Upper lobe of left lung (tissue), 6 donors: ENCODE measurements around the gene RCSD1. TPM values are rescaled to one million over a fixed set of nuclear protein-coding genes. Genes with fewer than 3 reads are reported as not detected.
A peak's percentile ranks its signal among the peaks of the same experiment; 100 is the strongest.

Experiments used
- ATAC-seq, 2 donors: fragments of 200-7000 bp; cut with Tn5 transposase; one replicate each; pipeline ENCODE4 v1.9.1; 2022; ENCODE audit warnings: mild to moderate bottlenecking in 2 of 2, moderate library complexity in 2 of 2; ENCODE audit not compliant: low FRiP score in 2 of 2
- DNase-seq, 2 donors: peaks; one replicate each; pipeline ENCODE4 v3.0.0-alpha.2; 2019 to 2020
- H3K27ac ChIP-seq, 4 donors: fragments of 200-600 bp; sonication (generic); one replicate each; pipeline ENCODE4 v1.5.1; 2016 to 2019
- H3K27me3 ChIP-seq, 4 donors: fragments of 200-600 bp; sonication (generic); one replicate each; pipeline ENCODE4 v1.5.1; 2017 to 2019
- H3K36me3 ChIP-seq, 4 donors: fragments of 200-600 bp; sonication (generic); one replicate each; pipeline ENCODE4 v1.5.1; 2016 to 2019
- H3K4me1 ChIP-seq, 4 donors: fragments of 200-600 bp; sonication (generic); one replicate each; pipeline ENCODE4 v1.5.1; 2018 to 2019
- H3K4me3 ChIP-seq, 4 donors: fragments of 200-600 bp; sonication (generic); one replicate each; pipeline ENCODE4 v1.5.1; 2017 to 2019; ENCODE audit warnings: mild to moderate bottlenecking in 2 of 4, moderate library complexity in 1 of 4
- H3K9me3 ChIP-seq, 4 donors: fragments of 200-600 bp; sonication (generic); one replicate each; pipeline ENCODE4 v1.5.1; 2018 to 2019
- EP300 ChIP-seq, 4 donors: sonication (generic); formaldehyde crosslinking; IDR thresholded peaks; one replicate each; pipeline ENCODE4 v1.5.1; 2017; ENCODE audit warnings: antibody characterized with exemption in 4 of 4, control low read depth in 2 of 4
- POLR2A ChIP-seq, 4 donors: fragments of 450-650 bp; IDR thresholded peaks; one replicate each; pipeline ENCODE4 v1.5.1; 2016 to 2017; ENCODE audit warnings: antibody characterized with exemption in 4 of 4, mild to moderate bottlenecking in 2 of 4
- POLR2AphosphoS5 ChIP-seq, 2 donors: sonication (generic); formaldehyde crosslinking; IDR thresholded peaks; one replicate each; pipeline ENCODE4 v1.5.1; 2017; ENCODE audit warnings: antibody characterized with exemption in 2 of 2
- WGBS, 2 donors: methylation state at CpG; one replicate each; pipeline ENCODE4 v1.1.5; 2017 to 2018; 5-methylcytosine and 5-hydroxymethylcytosine counted together
- total RNA-seq, 6 donors: library from RNA; depleted of rRNA in 4 of 6; stranded (reverse); fragments of >200 nt in 4 of 6; gene quantifications; one replicate each; pipeline versions ENCODE4 v1.1.0 to v1.2.1, GENCODE V29; 2016 to 2021
- TF ChIP-seq, protein P1 (sequence below), 6 experiments: fragments of 450-650 bp in 4 of 6; fragments of 200-600 bp in 2 of 6; sonication (generic) in 2 of 6; IDR thresholded peaks; one replicate each; pipeline ENCODE4 v1.5.1; 2016 to 2019; ENCODE audit warnings: antibody characterized with exemption in 6 of 6
- donor health status: DM: no; HTN: no; CAD: no; lungs with moderate emphysema.
- donor health status: DM: no; HTN: yes; CAD: no; lungs with severe emphysema.

The RCSD1 gene
- total RNA-seq, 6 donors from 2014 or later, result 10.7 to 27.2 (median 18.1) TPM

DNA sequence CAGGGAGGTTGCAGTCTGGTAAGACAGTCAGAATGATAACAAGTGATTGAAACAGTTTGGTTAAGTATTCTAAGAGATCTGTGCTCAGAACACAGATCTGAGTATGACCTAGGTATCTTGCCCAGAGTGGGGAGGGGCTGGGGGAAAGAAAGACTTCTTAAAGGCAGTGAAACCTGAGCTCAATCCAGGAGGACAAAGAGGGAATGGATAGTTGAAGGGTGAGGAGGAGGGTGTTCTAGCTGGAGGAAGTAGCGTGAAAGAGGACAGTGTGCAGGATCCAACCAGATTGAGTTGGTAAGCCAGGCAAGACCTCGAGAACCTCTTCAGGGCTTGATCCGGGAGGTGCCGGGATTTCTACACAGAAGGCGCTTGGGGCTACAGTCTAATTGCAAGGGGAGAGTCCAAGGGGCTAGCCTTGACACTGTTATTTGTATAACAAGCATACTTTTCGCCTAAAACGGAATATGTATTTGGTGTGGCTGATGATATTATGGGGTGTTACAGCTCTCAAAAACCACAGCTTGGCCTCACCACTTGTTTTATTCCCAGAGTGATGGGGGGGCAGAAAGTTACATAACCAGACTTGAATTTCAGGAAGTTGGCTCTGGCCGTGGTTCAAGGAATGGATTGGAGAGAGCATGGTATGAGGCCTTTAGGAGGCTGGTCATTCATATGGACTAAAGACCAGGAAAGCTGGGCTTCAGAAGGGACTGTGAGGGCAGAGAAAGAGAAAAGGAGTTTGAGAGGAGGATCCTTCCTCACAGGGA, 19.1 kb downstream of the RCSD1 start:
- Histone ChIP-seq H3K4me1 (peaks cover 29 to 38% (median 34%) of the 10 kb centered on the region in 4 donors), H3K27me3 (no peaks in the 10 kb centered on the region), H3K27ac (peak overlapping the region in 3 of 4 donors; percentile 31 to 79 (median 73)), H3K9me3 (no peaks in the 10 kb centered on the region), H3K4me3 (no peak overlapping the region), H3K36me3 (no peaks in the 10 kb centered on the region)
- peak; percentile 63 to 77 for ATAC-seq
- 25 to 33% methylated on average over 8 of the region's 8 CpGs for WGBS, 2 donors
- TF ChIP-seq POLR2A (IDR thresholded peaks at IDR 0.05), result no peak
- peak in 1 of 4 donors; percentile 5 for TF ChIP-seq EP300 (IDR thresholded peaks at IDR 0.05)
- TF ChIP-seq POLR2AphosphoS5 (IDR thresholded peaks at IDR 0.05), result no peak
- TF ChIP-seq, protein P1, sequence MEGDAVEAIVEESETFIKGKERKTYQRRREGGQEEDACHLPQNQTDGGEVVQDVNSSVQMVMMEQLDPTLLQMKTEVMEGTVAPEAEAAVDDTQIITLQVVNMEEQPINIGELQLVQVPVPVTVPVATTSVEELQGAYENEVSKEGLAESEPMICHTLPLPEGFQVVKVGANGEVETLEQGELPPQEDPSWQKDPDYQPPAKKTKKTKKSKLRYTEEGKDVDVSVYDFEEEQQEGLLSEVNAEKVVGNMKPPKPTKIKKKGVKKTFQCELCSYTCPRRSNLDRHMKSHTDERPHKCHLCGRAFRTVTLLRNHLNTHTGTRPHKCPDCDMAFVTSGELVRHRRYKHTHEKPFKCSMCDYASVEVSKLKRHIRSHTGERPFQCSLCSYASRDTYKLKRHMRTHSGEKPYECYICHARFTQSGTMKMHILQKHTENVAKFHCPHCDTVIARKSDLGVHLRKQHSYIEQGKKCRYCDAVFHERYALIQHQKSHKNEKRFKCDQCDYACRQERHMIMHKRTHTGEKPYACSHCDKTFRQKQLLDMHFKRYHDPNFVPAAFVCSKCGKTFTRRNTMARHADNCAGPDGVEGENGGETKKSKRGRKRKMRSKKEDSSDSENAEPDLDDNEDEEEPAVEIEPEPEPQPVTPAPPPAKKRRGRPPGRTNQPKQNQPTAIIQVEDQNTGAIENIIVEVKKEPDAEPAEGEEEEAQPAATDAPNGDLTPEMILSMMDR (IDR thresholded peaks at IDR 0.05), result no peak
- peak in 1 of 2 donors; percentile 78 for DNase-seq

DNA sequence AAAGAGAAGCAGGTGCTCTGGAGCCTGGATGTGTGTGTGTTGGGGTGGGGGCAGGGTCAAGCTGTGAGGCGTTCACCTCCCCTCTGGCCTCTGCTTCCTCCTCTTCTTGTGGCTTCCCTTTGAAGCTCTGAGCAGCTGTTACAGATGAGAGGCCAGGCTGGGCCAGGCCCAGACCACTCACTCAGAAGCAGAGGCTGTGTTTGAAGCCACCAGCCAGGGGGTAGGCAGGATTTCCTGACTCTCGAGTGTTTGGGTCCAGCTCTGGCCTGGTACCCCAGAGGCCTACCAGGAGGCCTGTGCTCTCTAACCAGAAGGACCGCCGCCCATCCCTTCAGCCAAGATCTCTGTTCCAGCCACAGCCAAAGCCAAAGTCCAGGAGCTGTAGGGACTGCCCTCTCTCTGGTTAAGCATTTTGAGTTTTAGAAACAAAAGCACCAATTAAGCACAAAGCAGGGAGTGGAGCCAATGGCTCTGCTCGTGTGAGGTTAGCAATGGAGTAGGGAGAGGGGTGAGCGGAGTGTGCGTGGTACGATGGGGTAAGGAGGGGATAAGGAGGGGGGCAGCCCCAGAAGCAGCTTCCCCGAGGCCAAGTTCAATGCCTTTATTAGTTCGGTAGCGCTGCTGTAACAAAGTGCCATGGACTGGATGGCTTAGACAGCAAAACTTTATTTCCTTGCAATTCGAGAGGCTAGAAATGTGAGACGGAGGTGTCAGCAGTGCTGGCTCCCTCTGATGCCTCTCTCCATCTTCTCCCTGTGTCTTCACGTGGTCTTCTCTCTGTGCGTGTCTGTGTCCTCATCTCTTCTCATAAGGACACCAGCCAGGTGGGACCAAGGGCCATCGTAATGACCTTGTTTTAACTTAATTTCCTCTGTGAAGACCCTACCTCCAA, 20.5 kb downstream of the RCSD1 start:
- no peaks in the 10 kb centered on the region for H3K36me3 ChIP-seq
- no peak overlapping the region for H3K4me3 ChIP-seq
- WGBS, 2 donors, result 75 to 80% methylated on average over 15 to 16 of the region's 16 CpGs
- ATAC-seq (peak in 1 of 2 donors; percentile 62), DNase-seq (peak in 1 of 2 donors; percentile 54)
- TF ChIP-seq EP300 (IDR thresholded peaks at IDR 0.05) (no peak), POLR2AphosphoS5 (IDR thresholded peaks at IDR 0.05) (no peak), POLR2A (IDR thresholded peaks at IDR 0.05) (no peak)
- TF ChIP-seq, protein P1 (IDR thresholded peaks at IDR 0.05), result no peak
- H3K9me3 ChIP-seq, result no peaks in the 10 kb centered on the region
- H3K27me3 ChIP-seq, result no peaks in the 10 kb centered on the region
- peak overlapping the region; percentile 22 to 79 (median 52) for H3K27ac ChIP-seq
- H3K4me1 ChIP-seq, result peaks cover 29 to 43% (median 38%) of the 10 kb centered on the region in 4 donors

DNA sequence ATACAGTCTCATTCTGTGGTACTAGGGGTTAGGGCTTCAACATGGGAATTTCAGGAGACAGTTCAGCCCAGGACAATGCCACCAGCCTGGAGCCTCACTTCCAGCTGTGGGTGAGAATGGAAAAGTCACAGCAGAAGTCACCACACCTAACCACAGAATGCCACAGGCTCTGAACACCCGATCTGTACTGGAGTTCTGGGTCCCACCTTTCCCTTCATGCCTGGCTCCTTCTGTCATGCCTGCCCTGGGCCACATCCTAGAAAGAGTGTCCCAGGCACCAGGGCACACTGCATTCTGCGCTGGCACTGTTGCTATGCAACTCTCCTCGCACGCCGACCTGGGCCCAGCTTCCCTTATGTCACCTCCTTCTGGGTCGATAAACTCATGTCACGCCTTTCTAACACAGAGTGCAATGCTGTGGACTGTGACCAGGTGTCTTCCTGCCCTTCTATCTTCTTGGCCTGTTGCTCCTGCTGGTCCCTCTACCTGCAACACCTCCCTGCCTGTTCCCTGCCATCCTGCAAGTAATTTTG, 21.2 kb downstream of the RCSD1 start:
- TF ChIP-seq POLR2A (IDR thresholded peaks at IDR 0.05) (no peak), EP300 (IDR thresholded peaks at IDR 0.05) (no peak), POLR2AphosphoS5 (IDR thresholded peaks at IDR 0.05) (no peak)
- TF ChIP-seq, protein P1 (IDR thresholded peaks at IDR 0.05), result no peak
- H3K4me1 ChIP-seq, result peaks cover 29 to 43% (median 38%) of the 10 kb centered on the region in 4 donors
- H3K27ac ChIP-seq, result peak overlapping the region in 1 of 4 donors; percentile 31
- 76 to 81% methylated on average over 7 of the region's 7 CpGs for WGBS, 2 donors
- ATAC-seq (no peak), DNase-seq (no peak)
- no peaks in the 10 kb centered on the region for H3K27me3 ChIP-seq
- no peaks in the 10 kb centered on the region for H3K36me3 ChIP-seq
- H3K4me3 ChIP-seq, result no peak overlapping the region
- no peaks in the 10 kb centered on the region for H3K9me3 ChIP-seq

DNA sequence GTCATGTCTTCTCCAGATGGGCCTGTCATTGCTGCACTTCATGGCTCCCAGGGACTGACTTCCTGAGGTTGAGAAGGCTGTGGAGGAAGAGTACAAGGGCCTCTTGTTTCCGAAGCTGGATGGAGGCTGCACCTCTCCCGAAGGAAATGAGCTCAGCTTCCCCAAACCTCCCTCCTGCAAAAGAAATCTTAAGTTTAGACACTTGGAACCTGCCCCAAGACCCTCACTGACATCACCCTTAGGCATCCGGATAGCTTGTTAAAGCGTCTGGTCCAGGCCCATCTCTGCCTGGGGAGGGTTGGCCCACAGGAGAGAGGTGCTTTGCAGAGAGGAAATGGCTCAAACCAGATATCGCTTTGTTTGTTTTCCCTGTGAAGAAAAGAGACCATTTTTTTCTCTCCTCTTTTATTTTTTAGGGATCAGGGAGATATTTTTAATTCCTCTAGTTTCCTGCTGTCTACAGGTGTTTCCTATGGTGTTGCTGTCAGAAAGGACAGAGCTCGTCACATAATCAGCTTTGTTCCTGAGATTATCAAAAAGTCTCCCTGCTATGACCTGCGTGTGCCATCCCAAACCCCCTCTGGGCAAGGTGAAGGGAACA, 25.0 kb downstream of the RCSD1 start:
- no peaks in the 10 kb centered on the region for H3K9me3 ChIP-seq
- TF ChIP-seq, protein P1 (IDR thresholded peaks at IDR 0.05), result no peak
- no peak for TF ChIP-seq POLR2A (IDR thresholded peaks at IDR 0.05)
- TF ChIP-seq EP300 (IDR thresholded peaks at IDR 0.05), result no peak
- TF ChIP-seq POLR2AphosphoS5 (IDR thresholded peaks at IDR 0.05), result no peak
- peak in 1 of 2 donors; percentile 40 for ATAC-seq
- no peaks in the 10 kb centered on the region for H3K36me3 ChIP-seq
- peak overlapping the region in 2 of 4 donors; percentile 24 to 31 for H3K27ac ChIP-seq
- no peaks in the 10 kb centered on the region for H3K27me3 ChIP-seq
- DNase-seq, result no peak
- H3K4me3 ChIP-seq, result no peak overlapping the region
- H3K4me1 ChIP-seq, result peaks cover 10 to 37% (median 25%) of the 10 kb centered on the region in 4 donors
- 58 to 59% methylated on average over 7 of the region's 7 CpGs for WGBS, 2 donors
